GM19397 (cell line): ENCODE measurements around the gene FHIP2A.
"Not testable (repeated sequence)": the region's sequence is repeated elsewhere in the genome, so short reads cannot be mapped to it uniquely, and the experiment has no call there.

Experiments
- ATAC-seq: cut with Tn5 transposase; IDR thresholded peaks from one replicate; pipeline ENCODE4 v1.9.1; 2021; ENCODE audit warnings: mild to moderate bottlenecking, moderate library complexity; ENCODE audit not compliant: unreplicated experiment

The FHIP2A gene

GRCh38 chr10:114821293-114821914, at the start of gene FHIP2A:
Gene FHIP2A, plus strand, starts transcription at chr10:114821780. Its CDS starts 299 bp downstream, at chr10:114822079.
- ATAC-seq = peak; percentile 86

DNA sequence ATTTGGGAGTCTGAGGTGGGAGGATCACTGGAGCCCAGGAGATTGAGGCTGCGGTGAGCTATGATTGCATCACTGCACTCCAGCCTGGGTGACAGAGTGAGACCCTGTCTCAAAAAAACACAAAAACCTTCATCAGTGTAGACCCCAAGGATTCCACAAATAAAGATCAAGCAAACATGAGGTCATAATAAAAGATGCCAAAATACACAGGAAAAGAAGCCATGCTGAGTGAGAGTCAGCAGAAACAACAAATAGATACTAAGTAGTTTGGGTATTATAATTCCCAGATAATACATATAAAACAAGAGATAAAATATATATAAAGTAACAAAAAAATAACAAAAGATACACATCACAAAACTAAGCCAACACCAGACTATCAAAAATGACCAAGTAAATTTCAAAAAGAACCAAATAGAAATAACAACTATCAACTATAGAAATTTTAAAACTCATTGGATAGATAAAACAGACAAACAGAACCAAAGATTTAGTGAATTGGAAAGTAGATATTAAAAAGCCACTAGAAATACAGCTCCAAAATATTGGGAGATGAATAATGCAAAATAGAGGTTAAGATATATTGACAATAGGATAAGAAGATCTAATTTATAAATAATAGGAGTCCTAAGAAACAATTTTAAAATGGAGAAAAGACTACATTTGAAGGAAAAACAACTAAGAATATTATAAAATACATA, 48.9 kb upstream of the FHIP2A start:
- ATAC-seq = no peak

DNA sequence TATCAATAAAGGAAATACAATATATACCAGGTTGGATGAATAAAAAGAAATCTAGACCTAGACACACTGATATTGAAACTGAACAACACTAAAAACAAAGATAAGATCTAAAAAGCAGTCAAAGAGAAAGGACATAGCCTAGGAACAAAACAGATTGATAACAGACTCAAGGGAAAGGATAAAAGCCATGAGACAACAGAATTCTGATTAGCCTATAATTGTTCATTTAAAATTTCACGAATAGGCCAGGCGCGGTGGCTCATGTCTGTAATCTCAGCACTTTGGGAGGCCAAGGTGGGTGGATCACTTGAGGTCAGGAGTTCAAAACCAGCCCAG, 48.4 kb upstream of the FHIP2A start:
- no peak for ATAC-seq

DNA sequence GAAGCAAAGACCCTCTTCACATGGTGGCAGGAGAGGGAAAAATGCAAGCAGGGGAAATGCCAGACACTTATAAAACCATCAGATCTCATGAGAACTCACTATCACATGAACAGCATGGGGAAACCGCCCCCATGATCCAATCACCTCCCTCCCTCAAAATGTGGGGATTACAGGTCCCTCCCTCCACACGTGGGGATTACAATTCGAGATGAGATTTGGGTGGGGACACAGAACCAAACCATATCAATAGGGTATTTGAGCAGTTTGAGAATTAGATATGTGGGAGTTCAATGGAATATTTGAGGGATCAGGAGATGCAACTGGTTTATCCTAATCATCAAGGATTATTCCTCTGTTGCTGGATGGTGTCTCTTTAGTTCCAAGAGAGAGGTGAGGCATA, 46.5 kb upstream of the FHIP2A start:
- ATAC-seq = not testable (repeated sequence)

DNA sequence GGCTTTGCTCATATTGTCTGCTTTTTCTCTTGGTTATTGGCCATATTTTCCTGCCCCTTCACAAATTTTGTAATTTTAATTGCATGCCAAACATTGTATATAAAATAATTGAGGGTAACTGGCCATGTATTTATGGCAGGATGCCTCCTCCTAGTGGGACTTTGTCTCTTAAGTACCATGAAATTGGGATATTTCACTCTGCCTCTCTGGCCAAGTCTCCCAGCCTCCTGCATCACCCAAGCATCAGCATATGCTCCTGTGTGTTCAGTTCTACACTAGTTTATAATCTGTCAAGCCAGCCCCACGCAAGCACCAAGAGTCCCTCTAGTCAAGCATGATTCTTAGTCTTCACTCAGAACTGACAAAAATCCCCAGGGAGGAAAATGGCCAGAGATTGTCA, 44.2 kb upstream of the FHIP2A start:
- ATAC-seq = no peak

- ATAC-seq = no peak
Observed at GRCh38 chr10:114779803-114780576, 41.6 kb upstream of the FHIP2A start.

GRCh38 chr10:114780577-114781184, 40.9 kb upstream of the FHIP2A start:
- no peak for ATAC-seq

DNA sequence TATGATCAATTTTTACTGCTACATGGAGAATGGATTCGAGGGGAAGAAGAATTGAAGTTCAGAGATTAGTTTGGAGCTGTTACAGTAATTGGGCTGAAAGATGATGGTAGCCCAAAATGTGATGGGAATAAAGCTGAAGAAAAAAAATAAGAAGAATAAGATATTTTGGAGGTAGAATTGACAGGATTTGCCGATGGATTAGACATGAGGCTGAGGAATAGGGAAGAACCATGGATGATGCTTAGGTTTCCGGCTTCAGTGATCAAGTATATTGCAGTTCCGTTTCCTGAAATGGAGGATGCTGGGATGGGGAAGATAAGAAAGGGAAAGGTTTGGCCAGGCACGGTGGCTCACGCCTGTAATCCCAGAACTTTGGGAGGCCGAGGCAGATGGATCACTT, 38.9 kb upstream of the FHIP2A start:
- no peak for ATAC-seq

DNA sequence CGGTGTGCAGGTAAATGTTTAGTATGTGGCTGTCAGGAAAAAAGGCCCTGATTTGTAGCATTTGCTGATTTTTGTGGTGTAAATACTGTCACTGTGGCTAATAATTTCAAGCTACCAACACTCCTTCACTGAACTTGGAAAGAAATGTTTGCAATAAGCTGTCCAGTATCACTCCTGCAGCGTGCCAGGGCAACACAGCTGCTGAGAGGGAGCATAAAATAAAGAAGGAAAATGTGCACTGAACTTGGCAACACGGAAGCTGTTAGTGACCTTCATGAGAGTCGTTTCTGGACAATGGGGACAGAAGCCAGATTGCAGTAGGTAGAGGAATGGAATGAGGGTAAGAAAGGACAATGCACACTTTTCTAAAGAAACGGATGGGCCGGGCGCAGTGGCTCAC, 37.9 kb upstream of the FHIP2A start:
- ATAC-seq = no peak

DNA sequence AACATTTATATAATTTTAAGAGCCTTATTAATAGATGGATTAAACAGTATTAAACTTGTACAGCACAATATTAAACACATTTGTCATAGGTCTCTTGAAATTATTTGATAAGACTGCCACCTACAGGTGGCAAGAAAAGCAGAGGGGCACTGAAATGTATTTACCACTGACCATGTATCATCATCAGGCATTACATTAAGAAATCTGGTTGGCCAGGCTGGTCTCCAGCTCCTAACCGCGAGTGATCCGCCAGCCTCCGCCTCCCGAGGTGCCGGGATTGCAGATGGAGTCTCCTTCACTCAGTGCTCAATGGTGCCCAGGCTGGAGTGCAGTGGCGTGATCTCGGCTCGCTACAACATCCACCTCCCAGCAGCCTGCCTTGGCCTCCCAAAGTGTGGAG, 35.1 kb upstream of the FHIP2A start:
- not testable (repeated sequence) for ATAC-seq

DNA sequence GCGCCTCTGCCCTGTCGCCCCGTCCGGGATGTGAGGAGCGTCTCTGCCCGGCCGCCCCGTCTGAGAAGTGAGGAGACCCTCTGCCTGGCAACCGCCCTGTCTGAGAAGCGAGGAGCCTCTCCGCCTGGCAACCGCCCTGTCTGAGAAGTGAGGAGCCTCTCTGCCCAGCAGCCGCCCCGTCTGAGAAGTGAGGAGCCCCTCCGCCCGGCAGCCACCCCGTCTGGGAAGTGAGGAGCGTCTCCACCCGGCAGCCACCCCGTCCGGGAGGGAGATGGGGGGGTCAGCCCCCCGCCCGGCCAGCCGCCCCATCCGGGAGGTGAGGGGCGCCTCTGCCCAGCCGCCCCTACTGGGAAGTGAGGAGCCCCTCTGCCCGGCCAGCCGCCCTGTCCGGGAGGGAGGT, 34.4 kb upstream of the FHIP2A start:
- not testable (repeated sequence) for ATAC-seq

GRCh38 chr10:114791768-114792167, 29.8 kb upstream of the FHIP2A start:
- ATAC-seq = no peak

DNA sequence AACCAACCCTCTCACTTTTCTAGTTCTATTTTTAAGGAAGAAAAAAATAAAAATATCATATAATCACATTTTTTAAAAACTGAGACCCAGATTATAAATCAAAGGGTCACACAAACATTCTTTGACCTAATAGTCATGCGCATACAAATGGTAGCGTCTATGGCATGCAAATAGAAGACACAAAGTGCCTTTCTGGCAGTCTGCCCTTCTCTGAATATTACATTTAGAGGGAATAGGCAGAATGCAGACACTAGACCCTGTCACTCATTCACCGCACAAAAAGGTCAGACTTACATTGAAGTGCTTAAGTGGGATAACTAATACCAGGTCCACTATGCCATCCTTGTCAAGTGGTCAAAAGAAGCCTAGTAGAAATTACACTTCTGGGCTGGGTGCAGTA, 26.5 kb upstream of the FHIP2A start:
- no peak for ATAC-seq

DNA sequence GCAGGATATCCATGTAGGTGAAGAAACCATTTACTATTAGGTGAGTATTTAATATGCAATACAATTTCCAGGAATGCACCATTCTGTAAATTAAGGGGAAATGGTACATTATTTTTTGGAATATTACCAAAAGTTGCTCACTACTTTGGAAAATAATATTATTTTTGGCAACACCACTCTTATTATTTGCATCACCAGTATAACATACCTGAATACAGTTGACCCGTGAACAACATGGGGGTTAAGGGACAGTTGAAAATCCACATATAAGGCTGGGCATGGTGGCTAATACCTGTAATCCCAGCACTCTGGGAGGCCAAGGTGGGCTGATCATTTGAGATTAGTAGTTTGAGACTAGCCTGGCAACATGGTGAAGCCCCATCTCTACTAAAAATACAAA, 21.2 kb upstream of the FHIP2A start:
- ATAC-seq = no peak

- no peak for ATAC-seq
Observed at GRCh38 chr10:114801411-114801813, 20.2 kb upstream of the FHIP2A start.

DNA sequence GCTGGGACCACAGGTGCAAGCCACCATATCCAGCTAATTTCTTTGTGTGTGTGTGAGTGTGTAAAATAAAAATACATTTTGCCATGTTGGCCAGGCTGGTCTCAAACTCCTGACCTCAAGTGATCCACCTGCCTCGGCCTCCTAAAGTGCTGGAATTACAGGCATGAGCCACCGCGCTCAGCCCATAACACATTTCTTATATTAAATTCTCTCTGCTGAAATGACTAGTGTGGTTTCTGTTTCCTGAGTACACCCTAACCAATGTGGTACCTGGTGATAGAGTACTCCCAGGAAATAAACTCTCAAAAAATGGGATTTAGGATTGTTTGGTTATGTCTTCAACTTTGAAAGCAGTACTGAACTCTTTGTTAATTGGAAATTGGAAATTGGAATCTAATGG, 19.4 kb upstream of the FHIP2A start:
- ATAC-seq = no peak

DNA sequence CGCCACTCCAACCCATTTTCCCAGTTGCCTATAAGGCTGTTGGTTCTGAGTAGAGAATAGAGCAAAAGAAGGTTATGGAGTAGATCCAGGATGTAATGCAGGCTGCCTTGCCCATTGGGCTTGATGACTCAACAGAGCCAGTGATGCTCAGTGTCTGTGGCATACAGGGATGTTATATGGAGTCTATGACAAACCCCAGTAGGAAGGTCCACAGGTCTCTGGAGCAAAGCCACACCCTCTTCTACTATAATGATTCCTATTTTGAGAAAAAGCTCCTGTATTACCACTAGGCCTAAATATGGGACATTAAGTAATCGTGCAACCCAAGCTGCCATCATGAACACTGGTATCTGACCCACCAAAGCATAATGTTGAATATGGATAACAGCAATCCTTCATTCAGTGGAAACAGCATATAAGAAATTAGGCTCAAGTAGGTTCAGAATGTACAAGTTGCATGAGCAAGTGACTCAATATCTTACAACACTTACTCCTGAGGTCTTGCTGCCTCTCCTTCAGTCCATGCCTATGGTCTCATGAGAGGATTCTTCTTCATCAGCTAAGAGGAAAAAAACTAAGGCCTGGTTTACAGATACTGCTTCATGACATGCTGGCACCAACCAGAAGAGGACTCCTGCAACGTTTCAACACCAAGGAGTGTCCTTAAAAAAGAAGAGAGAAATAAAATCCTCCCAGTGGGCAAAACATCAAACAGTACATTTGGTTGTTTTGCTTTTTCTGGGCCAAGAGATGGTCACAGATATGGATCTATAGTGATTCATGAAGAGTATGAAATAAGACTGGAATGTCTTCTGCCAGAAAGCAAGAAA, 14.8 kb upstream of the FHIP2A start:
- ATAC-seq = no peak

DNA sequence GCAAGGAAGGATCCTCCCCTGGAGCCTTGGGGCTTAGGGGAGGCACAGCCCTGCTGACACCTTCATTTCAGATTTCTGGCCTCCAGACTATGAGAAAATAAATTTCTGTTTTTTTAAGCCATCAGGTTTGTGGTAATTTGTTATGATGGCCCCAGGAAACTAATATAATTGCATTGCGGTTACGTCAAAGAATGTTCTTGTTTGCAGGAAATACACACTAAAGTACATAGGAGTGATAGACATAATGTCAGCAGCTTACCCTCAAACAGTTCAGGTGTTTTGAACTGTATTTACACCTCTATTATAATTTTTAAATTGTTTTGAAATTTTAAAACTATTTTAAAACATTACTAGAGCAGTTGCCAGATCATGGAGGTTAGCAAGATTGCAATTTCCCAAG, 12.6 kb upstream of the FHIP2A start:
- ATAC-seq = no peak

- peak; percentile 99 for ATAC-seq
Observed at GRCh38 chr10:114810926-114811325, 10.7 kb upstream of the FHIP2A start.

- ATAC-seq = no peak
Observed at GRCh38 chr10:114811862-114812261, 9.7 kb upstream of the FHIP2A start.

GRCh38 chr10:114815791-114816190, 5.8 kb upstream of the FHIP2A start:
- ATAC-seq = no peak
